Omental fat pad (tissue), 4 donors: ENCODE measurements around the gene NEK7. TPM values are rescaled to one million over a fixed set of nuclear protein-coding genes. Genes with fewer than 3 reads are reported as not detected.

Source experiments
- ATAC-seq: fragments of 150-250 bp; one replicate; pipeline ENCODE4 v1.9.1; 2016; ENCODE audit warnings: mild to moderate bottlenecking, moderate library complexity; ENCODE audit not compliant: low FRiP score
- DNase-seq: peaks from one replicate; pipeline ENCODE4 v3.0.0-alpha.2; 2019; ENCODE audit warnings: low spot score
- CTCF ChIP-seq, 3 donors: fragments of 450-650 bp; IDR thresholded peaks; one replicate each; pipeline ENCODE4 v1.5.1; 2016 to 2017; ENCODE audit warnings: antibody characterized with exemption in 3 of 3, mild to moderate bottlenecking in 3 of 3, moderate library complexity in 2 of 3
- total RNA-seq, 4 donors: library from RNA; depleted of rRNA; stranded (reverse); fragments of >200 nt; gene quantifications; one replicate each; pipeline ENCODE4 v1.1.0, GENCODE V29; 2016

NEK7 gene
- total RNA-seq, 4 donors from 2014 or later = 75.0 to 115 (median 89.9) TPM

DNA sequence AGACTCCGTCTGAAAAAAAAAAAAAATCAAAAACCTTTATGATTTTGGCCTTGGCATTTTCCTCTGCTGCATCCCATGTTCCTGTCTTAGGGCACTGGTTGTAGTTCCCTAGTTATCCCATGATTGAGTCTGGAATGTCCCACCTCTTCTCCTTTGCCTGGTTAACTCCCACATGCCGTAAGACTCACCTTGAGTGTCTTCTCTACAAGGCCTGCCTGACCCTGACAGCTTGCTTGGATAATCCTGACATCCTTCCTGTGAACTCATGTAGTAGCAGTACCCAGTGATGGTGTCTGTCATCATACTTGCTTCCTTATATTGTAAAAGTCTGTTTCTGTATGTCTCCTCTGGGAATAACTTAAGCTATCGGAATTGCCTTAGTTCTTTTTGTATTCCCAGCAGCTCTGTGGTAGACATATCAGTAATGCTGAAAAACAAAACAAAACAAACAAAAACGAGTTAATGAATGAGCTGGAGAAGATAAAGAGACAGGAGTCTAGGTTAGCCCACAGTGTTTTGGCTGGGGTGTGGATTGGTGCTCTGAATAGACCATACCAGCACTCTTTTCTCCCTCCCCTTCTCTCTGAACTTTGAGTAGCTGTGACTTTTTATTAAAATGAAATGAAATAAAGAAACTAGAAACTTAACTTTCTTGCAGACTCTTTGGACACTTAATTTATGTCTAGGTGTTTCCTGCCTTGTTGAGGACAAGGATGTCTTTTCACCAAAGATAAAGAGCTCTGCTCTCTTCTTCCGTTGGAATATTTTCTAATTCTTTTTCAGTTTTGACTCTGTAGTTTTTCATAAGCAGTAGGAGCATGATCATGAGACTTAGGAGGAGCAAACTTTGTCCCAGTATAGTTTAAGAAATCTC lies 15.1 kb downstream of the NEK7 start:
- TF ChIP-seq CTCF (IDR thresholded peaks at IDR 0.05) = no peak
- DNase-seq = no peak

GRCh38 chr1:198173832-198174231 lies 17.0 kb downstream of the NEK7 start:
- DNase-seq (no peak), ATAC-seq (no peak)
- TF ChIP-seq CTCF (IDR thresholded peaks at IDR 0.05) = no peak

More for the DNA sequence above, 15.1 kb downstream of the NEK7 start:
- no peak for ATAC-seq

DNA sequence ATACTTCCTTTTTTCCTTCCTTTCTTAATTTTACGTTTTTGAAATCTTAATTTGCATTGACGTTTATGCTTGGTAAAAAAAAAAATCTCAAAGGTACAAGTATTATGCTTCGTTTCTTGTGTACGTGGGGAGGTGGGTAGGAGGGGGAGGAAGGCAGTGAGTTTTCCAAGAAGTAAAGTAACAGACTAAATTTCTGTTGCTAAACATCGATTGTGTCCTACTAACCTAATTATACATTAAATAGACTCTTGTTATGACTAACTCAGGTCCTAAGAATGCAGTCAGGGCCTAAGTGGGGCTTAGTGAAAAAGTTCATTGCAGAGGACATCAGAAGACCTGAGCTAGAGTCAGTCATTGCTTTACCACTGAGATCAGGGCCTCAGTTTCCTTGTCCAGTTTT lies 17.5 kb downstream of the NEK7 start:
- ATAC-seq = no peak
- no peak for TF ChIP-seq CTCF (IDR thresholded peaks at IDR 0.05)
- no peak for DNase-seq

DNA sequence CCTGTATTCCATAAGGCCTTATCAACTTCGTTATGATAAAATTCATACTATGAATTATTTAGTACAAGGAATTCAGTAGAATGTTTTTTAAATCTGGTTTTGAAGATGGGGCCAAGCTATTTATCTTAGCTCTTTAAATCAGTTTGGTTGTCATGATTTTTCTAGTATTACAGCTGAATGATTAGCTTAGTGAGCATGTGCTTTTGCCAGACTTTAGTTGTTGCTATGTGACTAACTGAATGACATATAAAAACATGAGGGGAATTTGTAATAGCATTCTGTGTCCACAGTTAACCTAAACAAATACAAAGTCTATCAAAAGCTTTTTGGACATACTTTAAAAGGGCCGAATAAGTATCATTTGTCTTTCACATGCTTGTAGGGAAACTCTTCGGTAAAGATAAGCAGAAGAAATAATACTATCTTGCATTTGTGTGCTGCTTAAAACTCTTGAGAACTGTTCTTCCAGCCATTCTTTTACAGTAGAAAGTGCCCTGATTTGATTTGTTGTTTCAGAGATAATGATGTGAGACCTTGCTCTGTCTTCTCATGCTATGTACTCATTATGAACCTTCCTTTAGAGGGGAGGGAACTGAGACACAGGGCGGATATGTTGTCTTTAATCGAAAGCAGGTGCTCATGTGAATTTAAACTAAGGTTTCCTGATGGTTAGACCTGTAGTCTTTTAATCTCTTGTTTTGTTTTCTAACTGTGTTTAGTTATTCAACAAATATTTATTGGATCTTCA lies 18.8 kb downstream of the NEK7 start:
- DNase-seq = no peak
- no peak for TF ChIP-seq CTCF (IDR thresholded peaks at IDR 0.05)
- ATAC-seq = peak; percentile 54

DNA sequence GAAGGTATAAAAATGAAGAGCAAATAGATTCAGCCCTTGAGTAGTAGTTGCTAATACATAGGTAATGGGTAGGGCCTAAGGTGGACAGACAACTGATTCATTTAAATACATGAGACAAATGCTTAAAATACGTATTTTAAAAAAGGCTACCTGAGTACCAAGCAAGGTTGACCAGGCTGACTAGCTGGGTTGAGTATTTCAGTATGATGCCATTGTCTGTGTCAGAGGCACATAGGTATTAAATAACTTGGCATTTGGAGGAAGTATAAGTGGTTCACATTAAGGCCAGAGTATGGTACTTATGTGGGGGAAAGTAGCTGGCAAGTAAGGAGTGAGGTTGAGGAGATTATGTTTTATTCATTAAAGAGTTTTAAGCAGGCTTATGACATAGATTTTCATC lies 19.4 kb downstream of the NEK7 start:
- TF ChIP-seq CTCF (IDR thresholded peaks at IDR 0.05) = no peak
- ATAC-seq (no peak), DNase-seq (no peak)

DNA sequence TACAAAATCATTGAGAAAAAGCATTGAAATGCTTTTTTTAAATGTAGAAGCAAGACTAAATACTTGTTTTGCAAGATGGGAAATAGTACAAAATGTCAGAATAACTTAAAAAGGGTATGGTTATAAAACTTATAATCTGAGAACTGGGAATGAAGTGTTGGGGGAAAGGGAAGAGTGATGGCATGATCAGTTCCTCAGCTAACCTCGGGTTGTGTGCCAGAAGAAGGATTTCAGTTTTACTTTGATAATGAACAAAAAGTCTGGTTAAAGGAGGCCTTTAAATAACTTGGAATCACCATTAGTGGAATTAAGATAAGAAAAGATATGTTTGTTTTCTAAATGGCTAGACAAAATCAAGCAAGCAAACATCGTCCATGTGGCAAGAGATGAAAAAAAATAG lies 20.7 kb downstream of the NEK7 start:
- DNase-seq (no peak), ATAC-seq (no peak)
- TF ChIP-seq CTCF (IDR thresholded peaks at IDR 0.05) = no peak
